SK-N-SH (cell line): ENCODE results near the gene SNX8. TPM values are rescaled to one million over a fixed set of nuclear protein-coding genes. Genes with fewer than 3 reads are reported as not detected.

Experiments used
- CTCF ChIA-PET: fragments of 300-600, 350-600 bp; formaldehyde crosslinking; extraction: SDS; loops from one replicate; lab custom pipeline; 2021; lab: Yijun Ruan, JAX
- POLR2A ChIA-PET: fragments of 350-600 bp; sonication (Branson Sonifier 250); formaldehyde crosslinking; extraction: SDS; loops from one replicate; lab custom pipeline; 2020; ENCODE audit warnings: antibody characterized with exemption, inconsistent platforms; lab: Yijun Ruan, JAX
- DNase-seq: peaks from one replicate; pipeline ENCODE4 v3.0.0; 2012
- H2AFZ ChIP-seq: fragments of 200-600 bp; sonication (generic); 2 replicates; pipeline ENCODE4 v1.8.1; 2016; ENCODE audit warnings: antibody characterized with exemption, mild to moderate bottlenecking, low read depth
- H3F3A ChIP-seq: fragments of 200-600 bp; sonication (generic); replicated peaks from 2 replicates; pipeline ENCODE3; 2016; ENCODE audit warnings: antibody characterized with exemption, mild to moderate bottlenecking; ENCODE audit not compliant: insufficient read depth
- H3K27ac ChIP-seq, 2 experiments: fragments of 200-500 bp in 1 of 2; fragments of 200-600 bp in 1 of 2; sonication (Bioruptor generic) in 1 of 2; sonication (generic), shearing (Covaris generic) in 1 of 2; 2 replicates each; pipeline versions ENCODE4 v1.5.1 to v1.6.1; 2014 to 2016; ENCODE audit warnings: low read depth in 2 of 2, inconsistent platforms in 1 of 2, low read length in 1 of 2, mild to moderate bottlenecking in 1 of 2, mixed read lengths in 1 of 2
- H3K27me3 ChIP-seq: fragments of 200-600 bp; sonication (generic), shearing (Covaris generic); 2 replicates; pipeline ENCODE4 v1.6.1; 2016; ENCODE audit warnings: mixed run types; ENCODE audit not compliant: insufficient read depth
- H3K36me3 ChIP-seq, 2 experiments: fragments of 200-500 bp in 1 of 2; fragments of 200-600 bp in 1 of 2; sonication (Bioruptor generic) in 1 of 2; sonication (generic) in 1 of 2; replicated peaks in 1 of 2; 2 replicates each; pipeline versions ENCODE3 to v1.5.1; 2014 to 2016; ENCODE audit warnings: low read length in 1 of 2, mild to moderate bottlenecking in 1 of 2; ENCODE audit not compliant: insufficient read depth in 2 of 2, control insufficient read depth in 1 of 2
- H3K4me1 ChIP-seq, 2 experiments: fragments of 200-500 bp in 1 of 2; fragments of 200-600 bp in 1 of 2; sonication (Bioruptor generic) in 1 of 2; sonication (generic), shearing (Covaris generic) in 1 of 2; 2 replicates each; pipeline versions ENCODE4 v1.5.1 to v1.6.1; 2014 to 2016; ENCODE audit warnings: low read depth in 1 of 2, low read length in 1 of 2, mixed run types in 1 of 2; ENCODE audit not compliant: insufficient read depth in 2 of 2, control insufficient read depth in 1 of 2
- H3K4me2 ChIP-seq: fragments of 200-600 bp; sonication (generic), shearing (Covaris generic); 2 replicates; pipeline ENCODE4 v1.6.1; 2017; ENCODE audit warnings: mixed run types
- H3K4me3 ChIP-seq, 2 experiments: fragments of 200-500 bp in 1 of 2; fragments of 200-600 bp in 1 of 2; sonication (Bioruptor generic) in 1 of 2; sonication (generic), shearing (Covaris generic) in 1 of 2; 2 replicates each; pipeline versions ENCODE4 v1.5.1 to v1.8.1; 2014 to 2016; ENCODE audit warnings: low read depth in 2 of 2, inconsistent platforms in 1 of 2, low read length in 1 of 2, mild to moderate bottlenecking in 1 of 2, mixed read lengths in 1 of 2, moderate library complexity in 1 of 2
- H3K79me2 ChIP-seq: fragments of 200-600 bp; sonication (generic); 2 replicates; pipeline ENCODE4 v1.8.1; 2017; ENCODE audit warnings: mild to moderate bottlenecking; ENCODE audit not compliant: insufficient read depth
- H3K9ac ChIP-seq: fragments of 200-600 bp; sonication (generic); 2 replicates; pipeline ENCODE4 v1.6.1; 2017; ENCODE audit warnings: mixed run types
- H3K9me2 ChIP-seq: fragments of 200-600 bp; sonication (generic); 2 replicates; pipeline ENCODE4 v1.6.1; 2017; ENCODE audit warnings: mixed run types
- H3K9me3 ChIP-seq: fragments of 200-600 bp; sonication (generic); 2 replicates; pipeline ENCODE4 v1.6.1; 2017; ENCODE audit warnings: mixed run types, mild to moderate bottlenecking, moderate library complexity
- H4K20me1 ChIP-seq: fragments of 200-600 bp; sonication (generic); 2 replicates; pipeline ENCODE4 v1.6.1; 2017; ENCODE audit warnings: mild to moderate bottlenecking, mixed run types; ENCODE audit not compliant: insufficient read depth
- CHD2 ChIP-seq: fragments of 150-350 bp; IDR thresholded peaks from 2 replicates; pipeline ENCODE4 v1.6.1; 2018; ENCODE audit warnings: low read length; ENCODE audit not compliant: partially characterized antibody
- ELF1 ChIP-seq: IDR thresholded peaks from 2 replicates; pipeline ENCODE4 v1.4.0; 2012
- EP300 ChIP-seq, 2 experiments: IDR thresholded peaks; 2 replicates each; pipeline versions ENCODE4 v1.4.0 to v1.6.1; 2012; ENCODE audit warnings: borderline replicate concordance in 1 of 2, low read depth in 1 of 2, low read length in 1 of 2
- EZH2phosphoT487 ChIP-seq: fragments of 200-600 bp; sonication (generic); IDR thresholded peaks from 2 replicates; pipeline ENCODE4 v1.6.1; 2017; ENCODE audit warnings: low read depth, mixed run types, mild to moderate bottlenecking, antibody characterized with exemption, moderate library complexity, borderline replicate concordance
- FOXJ3 ChIP-seq: sonication (generic); formaldehyde crosslinking; IDR thresholded peaks from 2 replicates; pipeline ENCODE4 v1.5.1; 2020; ENCODE audit warnings: mild to moderate bottlenecking, missing genetic modification reagents
- FOXM1 ChIP-seq: IDR thresholded peaks from 2 replicates; pipeline ENCODE4 v1.4.0; 2012; ENCODE audit warnings: low read depth, mild to moderate bottlenecking
- GABPA ChIP-seq: IDR thresholded peaks from 2 replicates; pipeline ENCODE4 v1.4.0; 2012; ENCODE audit warnings: low read depth, mild to moderate bottlenecking
- JUND ChIP-seq: IDR thresholded peaks from 2 replicates; pipeline ENCODE4 v1.4.0; 2012
- MAX ChIP-seq: IDR thresholded peaks from 2 replicates; pipeline ENCODE4 v1.4.0; 2012; ENCODE audit warnings: low read depth
- MEF2A ChIP-seq: IDR thresholded peaks from 2 replicates; pipeline ENCODE4 v1.4.0; 2012; ENCODE audit warnings: low read depth, borderline replicate concordance
- MXI1 ChIP-seq: IDR thresholded peaks from 2 replicates; pipeline ENCODE4 v1.6.1; 2012; ENCODE audit warnings: mild to moderate bottlenecking, low read depth, low read length, improper control_type of control experiment
- NFIC ChIP-seq: IDR thresholded peaks from 2 replicates; pipeline ENCODE4 v1.4.0; 2012; ENCODE audit warnings: borderline replicate concordance
- NRF1 ChIP-seq: IDR thresholded peaks from 2 replicates; pipeline ENCODE4 v1.6.1; 2012; ENCODE audit warnings: low read depth, mild to moderate bottlenecking, low read length
- RFX5 ChIP-seq: IDR thresholded peaks from 2 replicates; pipeline ENCODE4 v1.6.1; 2012; ENCODE audit warnings: mild to moderate bottlenecking, improper control_type of control experiment, low read length
- RXRA ChIP-seq: IDR thresholded peaks from 2 replicates; pipeline ENCODE4 v1.4.0; 2012; ENCODE audit warnings: low read depth, mild to moderate bottlenecking, borderline replicate concordance
- TAF1 ChIP-seq: IDR thresholded peaks from 2 replicates; pipeline ENCODE4 v1.6.1; 2012; ENCODE audit warnings: low read depth, mild to moderate bottlenecking, low read length, moderate library complexity, borderline replicate concordance
- USF1 ChIP-seq: IDR thresholded peaks from 2 replicates; pipeline ENCODE4 v1.4.0; 2012; ENCODE audit warnings: low read depth, borderline replicate concordance
- USF2 ChIP-seq: fragments of 150-350 bp; IDR thresholded peaks from 2 replicates; pipeline ENCODE4 v1.6.1; 2017; ENCODE audit warnings: antibody characterized with exemption, low read length, low read depth, borderline replicate concordance
- YY1 ChIP-seq: IDR thresholded peaks from 2 replicates; pipeline ENCODE4 v1.4.0; 2012; ENCODE audit warnings: low read depth, mild to moderate bottlenecking
- ZBTB33 ChIP-seq: IDR thresholded peaks from 2 replicates; pipeline ENCODE4 v1.4.0; 2012; ENCODE audit warnings: low read depth, borderline replicate concordance
- WGBS: methylation state at CpG from one replicate; pipeline ENCODE4 v1.1.6; 2017; ENCODE audit warnings: low lambda C conversion rate; 5-methylcytosine and 5-hydroxymethylcytosine counted together
- polyA plus RNA-seq, 3 experiments: library from polyadenylated mRNA; depleted of rRNA; stranded (reverse); fragments of >200 nt; gene quantifications; 2 replicates each; pipeline ENCODE4 v1.2.3, GENCODE V29; 2012
- TF ChIP-seq, protein P1 (sequence below): IDR thresholded peaks from 2 replicates; pipeline ENCODE4; 2012

SNX8 gene
- polyA plus RNA-seq, 1 of the 3 experiments (the other 2 are of a cell fraction), result 20.6 TPM

DNA sequence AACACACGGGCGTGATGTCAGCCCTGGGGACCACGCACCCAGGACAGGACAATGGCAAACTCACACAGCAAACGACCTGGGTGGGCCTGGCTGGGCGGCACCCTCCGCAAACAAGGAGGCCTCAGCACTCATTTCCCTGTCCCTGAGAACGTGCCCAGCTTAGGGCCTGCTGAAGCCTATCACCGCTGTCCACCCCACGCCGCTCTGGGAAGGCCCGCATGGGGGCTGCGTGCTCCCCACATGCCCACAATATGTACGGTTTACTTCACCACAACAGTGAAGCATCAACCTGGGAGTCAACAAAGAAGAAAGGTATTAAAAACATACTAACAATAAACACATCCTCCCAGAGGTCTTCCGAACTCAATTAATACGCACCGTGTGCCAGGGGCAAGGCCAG is 93.7 kb downstream of the SNX8 start:
- CTCF ChIA-PET, result interaction anchor here (1.1 kb wide), 1 partner anchor 11 kb away, joined by 3 read pairs; no protein-coding TSS in a partner anchor
- Histone ChIP-seq H3K27ac (no peak overlapping the region), H3K27me3 (no peaks in the 10 kb centered on the region), H3K9me2 (no peaks in the 10 kb centered on the region), H3K4me1 (no peaks in the 10 kb centered on the region), H3K36me3 (peaks cover 26 to 64% of the 10 kb centered on the region in 2 experiments), H2AFZ (no peak overlapping the region), H3K4me3 (no peak overlapping the region)
- DNase-seq, result no peak
- no peak for TF ChIP-seq YY1
- no peak for TF ChIP-seq NFIC
- no peak for TF ChIP-seq USF2
- no peak for TF ChIP-seq GABPA
- TF ChIP-seq RXRA, result no peak
- TF ChIP-seq FOXJ3 (CRISPR knock-in tag), result no peak
- no peak for TF ChIP-seq JUND
- TF ChIP-seq, protein P1, sequence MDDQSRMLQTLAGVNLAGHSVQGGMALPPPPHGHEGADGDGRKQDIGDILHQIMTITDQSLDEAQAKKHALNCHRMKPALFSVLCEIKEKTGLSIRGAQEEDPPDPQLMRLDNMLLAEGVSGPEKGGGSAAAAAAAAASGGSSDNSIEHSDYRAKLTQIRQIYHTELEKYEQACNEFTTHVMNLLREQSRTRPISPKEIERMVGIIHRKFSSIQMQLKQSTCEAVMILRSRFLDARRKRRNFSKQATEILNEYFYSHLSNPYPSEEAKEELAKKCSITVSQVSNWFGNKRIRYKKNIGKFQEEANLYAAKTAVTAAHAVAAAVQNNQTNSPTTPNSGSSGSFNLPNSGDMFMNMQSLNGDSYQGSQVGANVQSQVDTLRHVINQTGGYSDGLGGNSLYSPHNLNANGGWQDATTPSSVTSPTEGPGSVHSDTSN, result no peak
- TF ChIP-seq EZH2phosphoT487, result no peak
- no peak for TF ChIP-seq FOXM1
- no peak for TF ChIP-seq TAF1
- TF ChIP-seq NRF1, result no peak
- no peak for TF ChIP-seq MEF2A
- TF ChIP-seq, all 33 proteins: peak for 0
- Histone ChIP-seq H3K9me3 (no peaks in the 10 kb centered on the region), H3K79me2 (peaks cover 23% of the 10 kb centered on the region; the same call in 1 of the 2 replicates), H4K20me1 (peaks cover 12% of the 10 kb centered on the region; the same call in 1 of the 2 replicates), H3F3A (no peaks in the 10 kb centered on the region), H3K4me2 (no peak overlapping the region), H3K9ac (no peak overlapping the region)
- POLR2A ChIA-PET, result no interaction called here
- WGBS, result 96% methylated on average over 12 of the region's 16 CpGs

GRCh38 chr7:2220030-2220429 is 94.2 kb downstream of the SNX8 start:
- Histone ChIP-seq H3F3A (no peaks in the 10 kb centered on the region), H2AFZ (no peak overlapping the region), H3K4me2 (no peak overlapping the region), H4K20me1 (peaks cover 12% of the 10 kb centered on the region; the same call in 1 of the 2 replicates), H3K9me3 (no peaks in the 10 kb centered on the region), H3K79me2 (peaks cover 23% of the 10 kb centered on the region; the same call in 1 of the 2 replicates), H3K4me1 (no peaks in the 10 kb centered on the region), H3K27me3 (no peaks in the 10 kb centered on the region), H3K36me3 (peaks cover 26 to 62% of the 10 kb centered on the region in 2 experiments), H3K27ac (no peak overlapping the region), H3K4me3 (no peak overlapping the region), H3K9me2 (no peaks in the 10 kb centered on the region), H3K9ac (no peak overlapping the region)
- WGBS, result 90% methylated on average over 18 of the region's 19 CpGs
- CTCF ChIA-PET, result no interaction called here
- no peak for DNase-seq
- POLR2A ChIA-PET, result no interaction called here
- no peak for TF ChIP-seq MXI1
- no peak for TF ChIP-seq EP300 (IDR thresholded peaks at IDR 0.05; ENCODE audit: borderline replicate concordance in 1 of 2, low read depth in 1 of 2, low read length in 1 of 2)
- TF ChIP-seq CHD2, result no peak
- TF ChIP-seq JUND, result no peak
- TF ChIP-seq ELF1, result no peak
- TF ChIP-seq USF2, result no peak
- TF ChIP-seq USF1, result no peak
- TF ChIP-seq ZBTB33, result no peak
- no peak for TF ChIP-seq EZH2phosphoT487
- TF ChIP-seq FOXM1, result no peak
- TF ChIP-seq RFX5, result no peak
- TF ChIP-seq FOXJ3 (CRISPR knock-in tag), result no peak
- TF ChIP-seq, protein P1, result no peak
- TF ChIP-seq YY1, result no peak
- TF ChIP-seq NRF1, result no peak
- no peak for TF ChIP-seq MAX
